ENCODE data around the gene SDR42E2.

- TF ChIP-seq, protein P1, sequence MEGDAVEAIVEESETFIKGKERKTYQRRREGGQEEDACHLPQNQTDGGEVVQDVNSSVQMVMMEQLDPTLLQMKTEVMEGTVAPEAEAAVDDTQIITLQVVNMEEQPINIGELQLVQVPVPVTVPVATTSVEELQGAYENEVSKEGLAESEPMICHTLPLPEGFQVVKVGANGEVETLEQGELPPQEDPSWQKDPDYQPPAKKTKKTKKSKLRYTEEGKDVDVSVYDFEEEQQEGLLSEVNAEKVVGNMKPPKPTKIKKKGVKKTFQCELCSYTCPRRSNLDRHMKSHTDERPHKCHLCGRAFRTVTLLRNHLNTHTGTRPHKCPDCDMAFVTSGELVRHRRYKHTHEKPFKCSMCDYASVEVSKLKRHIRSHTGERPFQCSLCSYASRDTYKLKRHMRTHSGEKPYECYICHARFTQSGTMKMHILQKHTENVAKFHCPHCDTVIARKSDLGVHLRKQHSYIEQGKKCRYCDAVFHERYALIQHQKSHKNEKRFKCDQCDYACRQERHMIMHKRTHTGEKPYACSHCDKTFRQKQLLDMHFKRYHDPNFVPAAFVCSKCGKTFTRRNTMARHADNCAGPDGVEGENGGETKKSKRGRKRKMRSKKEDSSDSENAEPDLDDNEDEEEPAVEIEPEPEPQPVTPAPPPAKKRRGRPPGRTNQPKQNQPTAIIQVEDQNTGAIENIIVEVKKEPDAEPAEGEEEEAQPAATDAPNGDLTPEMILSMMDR (IDR thresholded peaks at IDR 0.05; ENCODE audit: low read depth, low read length, poor library complexity, severe bottlenecking), result no peak
- no peak for TF ChIP-seq EZH2phosphoT487 (IDR thresholded peaks at IDR 0.05; ENCODE audit: borderline replicate concordance, low read length)
Measured at GRCh38 chr16:22202261-22202637, 39.9 kb downstream of the SDR42E2 start.

Measured in DOHH2 (cell line).